PC-3 (cell line): Measurements from ENCODE around the gene RING1. TPM values are rescaled to one million over a fixed set of nuclear protein-coding genes. Genes with fewer than 3 reads are reported as not detected.

ENCODE experiments used
- ATAC-seq: fragments of 200-7000 bp; cut with Tn5 transposase; 2 replicates; pipeline ENCODE4 v1.9.1; 2020; ENCODE audit warnings: mild to moderate bottlenecking, moderate library complexity
- BruUV-seq: library from RNA; stranded (reverse); fragments of 400-500 nt; replicated peaks from 2 replicates; lab custom pipeline; 2021; lab: Mats Ljungman, UMichigan
- CTCF ChIA-PET: fragments of 300-600 bp; sonication (Branson Sonifier 250); formaldehyde crosslinking; loops from one replicate; lab custom pipeline; 2022; ENCODE audit warnings: antibody characterized with exemption; lab: Charles Lee
- POLR2A ChIA-PET: fragments of 300-600 bp; sonication (Branson Sonifier 250); formaldehyde crosslinking; loops from one replicate; lab custom pipeline; 2022; ENCODE audit warnings: antibody characterized with exemption; ENCODE audit not compliant: unreplicated experiment; lab: Charles Lee
- DNase-seq: peaks from one replicate; pipeline ENCODE4 v3.0.0-alpha.2; 2015
- H2AFZ ChIP-seq: fragments of 300-600 bp; sonication (generic); 2 replicates; pipeline ENCODE4 v1.6.0; 2016; ENCODE audit warnings: antibody characterized with exemption, low read length
- H3F3A ChIP-seq: fragments of 300-600 bp; sonication (generic); one replicate; pipeline ENCODE4 v1.6.0; 2017; ENCODE audit warnings: antibody characterized with exemption, low read length, control low read depth, mild to moderate bottlenecking; ENCODE audit not compliant: unreplicated experiment
- H3K27ac ChIP-seq: fragments of 300-600 bp; sonication (generic); 2 replicates; pipeline ENCODE4 v1.5.1; 2016; ENCODE audit warnings: mild to moderate bottlenecking, low read length
- H3K27me3 ChIP-seq: fragments of 300-600 bp; sonication (generic); 2 replicates; pipeline ENCODE4 v1.6.1; 2016; ENCODE audit warnings: low read length, mixed read lengths
- H3K36me3 ChIP-seq: fragments of 300-600 bp; sonication (generic); 2 replicates; pipeline ENCODE4 v1.6.1; 2016; ENCODE audit warnings: low read depth, mixed run types, low read length, mixed read lengths
- H3K4me1 ChIP-seq: fragments of 300-600 bp; sonication (generic); 2 replicates; pipeline ENCODE4 v1.5.1; 2016; ENCODE audit warnings: low read length; ENCODE audit not compliant: insufficient read depth
- H3K4me2 ChIP-seq: fragments of 300-600 bp; sonication (generic); 2 replicates; pipeline ENCODE4 v1.6.0; 2016; ENCODE audit warnings: low read length
- H3K4me3 ChIP-seq: fragments of 300-600 bp; sonication (generic); 2 replicates; pipeline ENCODE4 v1.5.1; 2016; ENCODE audit warnings: mild to moderate bottlenecking, low read length, mixed read lengths
- H3K79me2 ChIP-seq: fragments of 300-600 bp; sonication (generic); 2 replicates; pipeline ENCODE4 v1.6.1; 2017; ENCODE audit warnings: low read length, mixed read lengths
- H3K9ac ChIP-seq: fragments of 300-600 bp; sonication (generic); 2 replicates; pipeline ENCODE4 v1.6.0; 2016; ENCODE audit warnings: mild to moderate bottlenecking, low read length
- H3K9me2 ChIP-seq: fragments of 300-600 bp; sonication (generic); replicated peaks from 2 replicates; pipeline ENCODE4 v1.6.1; 2016; ENCODE audit warnings: mixed run types, low read length, mixed read lengths
- H3K9me3 ChIP-seq: fragments of 300-600 bp; sonication (generic); 2 replicates; pipeline ENCODE4 v1.6.1; 2016; ENCODE audit warnings: low read length, mixed read lengths
- H4K20me1 ChIP-seq: fragments of 300-600 bp; sonication (generic); 2 replicates; pipeline ENCODE4 v1.6.1; 2016; ENCODE audit warnings: low read length, mixed read lengths
- CTCF ChIP-seq: fragments of 300-600 bp; sonication (generic); conservative IDR thresholded peaks from 2 replicates; pipeline ENCODE4 v1.5.1; 2017; ENCODE audit warnings: antibody characterized with exemption, low read depth, mild to moderate bottlenecking, low read length
- EZH2phosphoT487 ChIP-seq: fragments of 300-600 bp; sonication (generic); IDR thresholded peaks from 2 replicates; pipeline ENCODE4 v1.6.1; 2018; ENCODE audit warnings: mild to moderate bottlenecking, antibody characterized with exemption, low read length, borderline replicate concordance
- intact Hi-C: fragments of 100-400 bp; cut with micrococcal nuclease; formaldehyde crosslinking; loops from 2 replicates; pipeline ENCODE4 v1.9.0; 2023
- total RNA-seq: library from RNA; depleted of rRNA; stranded (reverse); fragments of >200 nt; gene quantifications from 2 replicates; pipeline ENCODE4 v1.2.3, GENCODE V29; 2014

The RING1 gene
- total RNA-seq, 1 experiment from 2014 or later: 23.3 TPM

GRCh38 chr6:33195304-33196165 lies 12.8 kb upstream of the RING1 start:
- H2AFZ ChIP-seq: no peak overlapping the region
- H3K27me3 ChIP-seq: no peaks in the 10 kb centered on the region
- no peak overlapping the region for H3K27ac ChIP-seq
- H3K9me3 ChIP-seq: no peaks in the 10 kb centered on the region
- H3K4me2 ChIP-seq: no peak overlapping the region
- intact Hi-C loops: loop anchor here (5.0 kb wide), 1 partner anchor 33 kb away; no protein-coding TSS in a partner anchor
- H3K9me2 ChIP-seq: no peaks in the 10 kb centered on the region
- H3K36me3 ChIP-seq: peaks cover 27% of the 10 kb centered on the region
- no peaks in the 10 kb centered on the region for H3F3A ChIP-seq
- CTCF ChIA-PET: no interaction called here
- H3K79me2 ChIP-seq: peaks cover 29% of the 10 kb centered on the region
- ATAC-seq (no peak), DNase-seq (no peak)
- POLR2A ChIA-PET: no interaction called here
- TF ChIP-seq CTCF: no peak
- BruUV-seq: no TSS peak
- H3K4me3 ChIP-seq: no peak overlapping the region
- 0 out of 2 replicates have a peak, but pooled peaks cover 5% of the 10 kb centered on the region for H3K4me1 ChIP-seq
- no peak overlapping the region for H3K9ac ChIP-seq
- peaks cover 5% of the 10 kb centered on the region; the same call in 1 of the 2 replicates for H4K20me1 ChIP-seq

GRCh38 chr6:33197431-33198048 lies 10.8 kb upstream of the RING1 start:
- Histone ChIP-seq H3K9ac (no peak overlapping the region), H3K9me3 (no peaks in the 10 kb centered on the region), H3K9me2 (no peaks in the 10 kb centered on the region), H2AFZ (no peak overlapping the region), H3K4me1 (peaks cover 15% of the 10 kb centered on the region), H3K27ac (no peak overlapping the region), H3K4me3 (no peak overlapping the region), H3K36me3 (peaks cover 34% of the 10 kb centered on the region), H3K27me3 (no peaks in the 10 kb centered on the region), H3K4me2 (no peak overlapping the region), H3F3A (no peaks in the 10 kb centered on the region), H4K20me1 (peaks cover 5% of the 10 kb centered on the region; the same call in 1 of the 2 replicates), H3K79me2 (peaks cover 47% of the 10 kb centered on the region)
- no TSS peak for BruUV-seq
- ChIA-PET CTCF (interaction anchor here (0.6 to 1.2 kb wide), 2 partner anchors 49 to 51 kb away, joined by 3 to 5 read pairs; no protein-coding TSS in a partner anchor), POLR2A (interaction anchor here (0.6 kb wide), 1 partner anchor 44 kb away, joined by 4 read pairs; no protein-coding TSS in a partner anchor)
- ATAC-seq: peak; percentile 50
- intact Hi-C loops: loop anchor here (5.0 kb wide), 1 partner anchor 35 kb away; no protein-coding TSS in a partner anchor
- DNase-seq: peak; percentile 73
- TF ChIP-seq CTCF (peak; percentile 82), EZH2phosphoT487 (no peak)
